A549 (cell line): ENCODE results near the gene TRIM59. TPM values are rescaled to one million over a fixed set of nuclear protein-coding genes. Genes with fewer than 3 reads are reported as not detected.

ENCODE experiments used
- ATAC-seq, 2 experiments: fragments of 200-7000 bp in 1 of 2; fragments of >200 bp in 1 of 2; cut with Nextera tagmentation in 1 of 2; cut with Tn5 transposase in 1 of 2; 3 replicates each; pipeline versions ENCODE4 v1.8.0 to v1.9.1; 2018 to 2020; ENCODE audit warnings: mild to moderate bottlenecking in 1 of 2, moderate library complexity in 1 of 2
- CTCF ChIA-PET: fragments of 300-600 bp; sonication (Branson Sonifier 250); formaldehyde crosslinking; extraction: SDS; loops from one replicate; lab custom pipeline; 2021; ENCODE audit warnings: antibody characterized with exemption, inconsistent platforms; lab: Yijun Ruan, JAX
- POLR2A ChIA-PET: fragments of 350-600 bp; formaldehyde crosslinking; extraction: SDS; loops from one replicate; lab custom pipeline; 2021; ENCODE audit warnings: antibody characterized with exemption, inconsistent platforms; lab: Yijun Ruan, JAX
- DNase-seq, 2 experiments: peaks; one replicate each; pipeline versions ENCODE4 v3.0.0 to v3.0.0-alpha.2; 2011 to 2016; ENCODE audit warnings: low read depth in 1 of 2, low spot score in 1 of 2
- FAIRE-seq: peaks from 2 replicates; lab custom pipeline; 2011; peaks lifted over from hg19 to GRCh38; lab: Jason Lieb, UNC
- H3K27ac ChIP-seq, 2 experiments: fragments of >200 bp; sonication (Bioruptor Twin); formaldehyde crosslinking; 3 replicates each; pipeline ENCODE4 v1.5.1; 2016 to 2017
- H3K4me1 ChIP-seq: fragments of >200 bp; sonication (Bioruptor Twin); formaldehyde crosslinking; 3 replicates; pipeline ENCODE4 v1.6.1; 2016
- H3K4me2 ChIP-seq: fragments of >200 bp; sonication (Bioruptor Twin); formaldehyde crosslinking; 3 replicates; pipeline ENCODE4 v1.6.1; 2016
- H3K4me3 ChIP-seq: fragments of >200 bp; sonication (Bioruptor Twin); formaldehyde crosslinking; 3 replicates; pipeline ENCODE4 v1.5.1; 2016
- H3K9me3 ChIP-seq: fragments of >200 bp; sonication (Bioruptor Twin); formaldehyde crosslinking; 3 replicates; pipeline ENCODE4 v1.6.1; 2016
- BHLHE40 ChIP-seq: IDR thresholded peaks from 2 replicates; pipeline ENCODE4 v1.6.1; 2012; ENCODE audit warnings: low read depth, low read length, inconsistent platforms
- CBX8 ChIP-seq: fragments of 200-600 bp; sonication (generic); IDR thresholded peaks from 2 replicates; pipeline ENCODE4 v1.6.1; 2016
- CHD2 ChIP-seq: fragments of 150-350 bp; IDR thresholded peaks from 2 replicates; pipeline ENCODE4 v1.6.1; 2014; ENCODE audit warnings: low read length; ENCODE audit not compliant: partially characterized antibody
- EHMT2 ChIP-seq: fragments of 200-600 bp; sonication (generic); IDR thresholded peaks from 2 replicates; pipeline ENCODE4 v1.6.1; 2016; ENCODE audit warnings: antibody characterized with exemption, low read depth, mild to moderate bottlenecking, moderate library complexity
- EP300 ChIP-seq, 2 experiments: fragments of >200 bp; sonication (Bioruptor Twin); formaldehyde crosslinking; IDR thresholded peaks; 2 replicates in 1 of 2; 3 replicates in 1 of 2; pipeline ENCODE4 v1.6.1; 2016 to 2017
- FOSB ChIP-seq: fragments of 250-450 bp; sonication (Bioruptor Pico); IDR thresholded peaks from 2 replicates; pipeline ENCODE4 v1.5.0; 2020; ENCODE audit warnings: mild to moderate bottlenecking, moderate library complexity
- FOSL2 ChIP-seq, 2 experiments: fragments of 450-650 bp in 1 of 2; fragments of >200 bp in 1 of 2; sonication (Bioruptor Twin) in 1 of 2; formaldehyde crosslinking; IDR thresholded peaks; 2 replicates each; pipeline versions ENCODE4 v1.5.0 to v1.6.1; 2016 to 2020; ENCODE audit warnings: mild to moderate bottlenecking in 1 of 2, moderate library complexity in 1 of 2
- HES2 ChIP-seq: fragments of >200 bp; sonication (Bioruptor Twin); formaldehyde crosslinking; IDR thresholded peaks from 2 replicates; pipeline ENCODE4 v1.6.1; 2016
- HEYL ChIP-seq: fragments of 250-450 bp; sonication (Bioruptor Pico); IDR thresholded peaks from 2 replicates; pipeline ENCODE4 v1.8.0; 2021; ENCODE audit warnings: mild to moderate bottlenecking, moderate library complexity
- HOXB5 ChIP-seq: fragments of 250-450 bp; sonication (Bioruptor Pico); IDR thresholded peaks from 2 replicates; pipeline ENCODE4 v1.5.0; 2020; ENCODE audit warnings: mild to moderate bottlenecking, moderate library complexity
- JUN ChIP-seq, 2 experiments: fragments of >200 bp; sonication (Bioruptor Twin); formaldehyde crosslinking; IDR thresholded peaks; 2 replicates in 1 of 2; 3 replicates in 1 of 2; pipeline ENCODE4 v1.6.1; 2016 to 2017
- KDM1A ChIP-seq: fragments of 200-600 bp; sonication (generic); IDR thresholded peaks from 2 replicates; pipeline ENCODE4 v1.6.1; 2016; ENCODE audit warnings: low read depth, mild to moderate bottlenecking
- KDM5A ChIP-seq: fragments of 200-600 bp; sonication (generic); IDR thresholded peaks from 2 replicates; pipeline ENCODE4 v1.6.1; 2016; ENCODE audit warnings: antibody characterized with exemption, mild to moderate bottlenecking
- MYC ChIP-seq: IDR thresholded peaks from 2 replicates; pipeline ENCODE4 v1.6.1; 2012; ENCODE audit warnings: mild to moderate bottlenecking, inconsistent platforms, low read length, improper control_type of control experiment, borderline replicate concordance
- PHF8 ChIP-seq: fragments of 200-600 bp; sonication (generic); IDR thresholded peaks from 2 replicates; pipeline ENCODE4 v1.6.1; 2016; ENCODE audit warnings: low read depth, mild to moderate bottlenecking, antibody characterized with exemption, moderate library complexity, borderline replicate concordance
- POLR2A ChIP-seq: IDR thresholded peaks from 2 replicates; pipeline ENCODE4 v1.6.1; 2012; ENCODE audit warnings: mild to moderate bottlenecking, low read length
- RCOR1 ChIP-seq: fragments of 150-350 bp; IDR thresholded peaks from 2 replicates; pipeline ENCODE4 v1.6.1; 2014; ENCODE audit warnings: antibody characterized with exemption, low read length, low read depth
- RFX5 ChIP-seq: fragments of 450-650 bp; IDR thresholded peaks from 2 replicates; pipeline ENCODE4 v1.7.1; 2014; ENCODE audit warnings: antibody characterized with exemption, mild to moderate bottlenecking, moderate library complexity
- RNF2 ChIP-seq: fragments of 200-600 bp; sonication (generic); IDR thresholded peaks from 2 replicates; pipeline ENCODE4 v1.6.1; 2016; ENCODE audit warnings: low read depth, mild to moderate bottlenecking, antibody characterized with exemption, moderate library complexity, borderline replicate concordance
- ZNF302 ChIP-seq: fragments of 250-450 bp; sonication (Bioruptor Pico); IDR thresholded peaks from 2 replicates; pipeline ENCODE4 v1.9.0; 2021; ENCODE audit warnings: inconsistent platforms, mild to moderate bottlenecking, moderate library complexity
- WGBS: methylation state at CpG from one replicate; pipeline ENCODE4 v1.1.6; 2017; ENCODE audit errors: missing lambda C conversion rate; 5-methylcytosine and 5-hydroxymethylcytosine counted together
- polyA plus RNA-seq, 4 experiments: library from polyadenylated mRNA; depleted of rRNA in 3 of 4; stranded (reverse); fragments of >200 nt; fragmentation: RNase III in 1 of 4; extraction: RNeasy Plus Mini Kit Qiagen cat#74134 plus additional on column Dnase treatment in 1 of 4; gene quantifications; 2 replicates in 3 of 4; 3 replicates in 1 of 4; pipeline ENCODE4 v1.2.3, GENCODE V29; 2011 to 2017
- TF ChIP-seq, protein P1 (sequence below): fragments of 200-600 bp; sonication (generic); IDR thresholded peaks from 2 replicates; pipeline ENCODE4 v1.6.1; 2016; ENCODE audit warnings: antibody characterized with exemption, mild to moderate bottlenecking, moderate library complexity
- TF ChIP-seq, protein P2 (sequence below): IDR thresholded peaks from 2 replicates; pipeline ENCODE4 v1.6.1; 2012
- TF ChIP-seq, protein P3 (sequence below): IDR thresholded peaks from 2 replicates; pipeline ENCODE4 v1.6.1; 2012
- TF ChIP-seq, protein P4 (sequence below): fragments of 250-450 bp; sonication (Bioruptor Pico); IDR thresholded peaks from 2 replicates; pipeline ENCODE4 v1.5.0; 2020; ENCODE audit warnings: low read depth, mild to moderate bottlenecking, moderate library complexity

The TRIM59 gene
- polyA plus RNA-seq, 2 of the 4 experiments (the other 2 are of a cell fraction): 10.9 to 12.1 TPM

DNA sequence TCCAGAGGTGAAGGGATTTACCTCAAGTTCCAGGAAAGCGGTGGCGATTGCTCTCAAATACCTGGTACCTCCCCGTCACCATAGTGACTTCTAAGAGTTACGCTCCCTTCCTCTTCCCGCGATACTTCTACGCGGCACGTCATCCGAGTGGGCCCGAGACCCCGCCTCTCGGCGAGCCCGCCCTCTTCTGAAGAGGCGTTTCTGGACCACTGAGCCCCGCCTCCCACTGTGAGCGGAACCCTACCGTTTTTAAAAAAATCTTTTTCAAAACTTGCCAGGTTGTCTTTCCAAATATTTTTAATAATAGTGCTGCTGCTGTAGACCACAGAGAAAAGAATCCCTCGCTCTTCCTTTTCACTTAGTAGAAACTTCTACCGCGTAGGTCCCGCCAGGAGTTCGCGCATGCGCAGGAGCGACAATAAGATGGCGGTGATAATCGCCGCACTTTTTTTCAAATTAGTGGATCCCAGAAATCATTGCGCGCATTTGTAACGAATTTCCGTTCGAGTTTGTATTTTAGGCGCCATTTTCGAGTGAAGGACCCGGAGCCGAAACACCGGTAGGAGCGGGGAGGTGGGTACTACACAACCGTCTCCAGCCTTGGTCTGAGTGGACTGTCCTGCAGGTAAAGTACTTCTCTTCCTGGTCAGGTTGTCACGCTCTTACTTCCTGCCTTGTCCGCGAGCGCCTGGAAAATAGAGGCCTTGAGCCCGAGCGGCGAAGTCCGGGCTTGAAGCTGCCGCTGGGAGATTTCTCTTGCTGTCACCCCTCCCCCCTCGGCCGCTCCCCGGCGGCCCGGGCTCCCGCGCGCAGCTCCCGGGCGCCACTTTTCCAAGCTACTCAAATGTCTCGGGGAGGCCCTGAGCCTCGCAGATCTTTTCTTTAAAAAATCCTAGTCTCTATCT, 50.2 kb downstream of the TRIM59 start, which contains the start of the genes IFT80 and SMC4 (continued):
- TF ChIP-seq, protein P1, sequence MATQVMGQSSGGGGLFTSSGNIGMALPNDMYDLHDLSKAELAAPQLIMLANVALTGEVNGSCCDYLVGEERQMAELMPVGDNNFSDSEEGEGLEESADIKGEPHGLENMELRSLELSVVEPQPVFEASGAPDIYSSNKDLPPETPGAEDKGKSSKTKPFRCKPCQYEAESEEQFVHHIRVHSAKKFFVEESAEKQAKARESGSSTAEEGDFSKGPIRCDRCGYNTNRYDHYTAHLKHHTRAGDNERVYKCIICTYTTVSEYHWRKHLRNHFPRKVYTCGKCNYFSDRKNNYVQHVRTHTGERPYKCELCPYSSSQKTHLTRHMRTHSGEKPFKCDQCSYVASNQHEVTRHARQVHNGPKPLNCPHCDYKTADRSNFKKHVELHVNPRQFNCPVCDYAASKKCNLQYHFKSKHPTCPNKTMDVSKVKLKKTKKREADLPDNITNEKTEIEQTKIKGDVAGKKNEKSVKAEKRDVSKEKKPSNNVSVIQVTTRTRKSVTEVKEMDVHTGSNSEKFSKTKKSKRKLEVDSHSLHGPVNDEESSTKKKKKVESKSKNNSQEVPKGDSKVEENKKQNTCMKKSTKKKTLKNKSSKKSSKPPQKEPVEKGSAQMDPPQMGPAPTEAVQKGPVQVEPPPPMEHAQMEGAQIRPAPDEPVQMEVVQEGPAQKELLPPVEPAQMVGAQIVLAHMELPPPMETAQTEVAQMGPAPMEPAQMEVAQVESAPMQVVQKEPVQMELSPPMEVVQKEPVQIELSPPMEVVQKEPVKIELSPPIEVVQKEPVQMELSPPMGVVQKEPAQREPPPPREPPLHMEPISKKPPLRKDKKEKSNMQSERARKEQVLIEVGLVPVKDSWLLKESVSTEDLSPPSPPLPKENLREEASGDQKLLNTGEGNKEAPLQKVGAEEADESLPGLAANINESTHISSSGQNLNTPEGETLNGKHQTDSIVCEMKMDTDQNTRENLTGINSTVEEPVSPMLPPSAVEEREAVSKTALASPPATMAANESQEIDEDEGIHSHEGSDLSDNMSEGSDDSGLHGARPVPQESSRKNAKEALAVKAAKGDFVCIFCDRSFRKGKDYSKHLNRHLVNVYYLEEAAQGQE: peak; percentile 91
- TF ChIP-seq EP300 (IDR thresholded peaks at IDR 0.05): no peak
- TF ChIP-seq MYC: no peak; the same call in 1 of the 2 replicates
- no peak for TF ChIP-seq CBX8
- TF ChIP-seq FOSL2 (IDR thresholded peaks at IDR 0.05): no peak
- no peak for TF ChIP-seq FOSL2 (CRISPR knock-in tag; IDR thresholded peaks at IDR 0.05)
- TF ChIP-seq, protein P2, sequence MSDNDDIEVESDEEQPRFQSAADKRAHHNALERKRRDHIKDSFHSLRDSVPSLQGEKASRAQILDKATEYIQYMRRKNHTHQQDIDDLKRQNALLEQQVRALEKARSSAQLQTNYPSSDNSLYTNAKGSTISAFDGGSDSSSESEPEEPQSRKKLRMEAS: peak; percentile 57; the same call in 1 of the 2 replicates
- peak; percentile 56 for TF ChIP-seq PHF8
- no peak for TF ChIP-seq ZNF302 (CRISPR knock-in tag)

GRCh38 chr3:160398820-160399124, 50.8 kb downstream of the TRIM59 start:
- peak overlapping the region; percentile 92 to 95 for H3K27ac ChIP-seq
- H3K4me3 ChIP-seq: peak overlapping the region; percentile 90
- H3K4me2 ChIP-seq: peak overlapping the region; percentile 85
- FAIRE-seq: no peak
- DNase-seq: no peak
- ChIA-PET CTCF (no interaction called here), POLR2A (no interaction called here)
- ATAC-seq: peak; percentile 36 to 43; a peak in 5 of 6 replicates
- WGBS: 4% methylated on average over 9 of the region's 9 CpGs
- peaks cover 9% of the 10 kb centered on the region for H3K4me1 ChIP-seq
- no peaks in the 10 kb centered on the region for H3K9me3 ChIP-seq
- no peak for TF ChIP-seq FOSB
- 0 out of 2 replicates have a peak, but pooled peaks have one; percentile 37 for TF ChIP-seq KDM1A
- no peak for TF ChIP-seq RFX5

DNA sequence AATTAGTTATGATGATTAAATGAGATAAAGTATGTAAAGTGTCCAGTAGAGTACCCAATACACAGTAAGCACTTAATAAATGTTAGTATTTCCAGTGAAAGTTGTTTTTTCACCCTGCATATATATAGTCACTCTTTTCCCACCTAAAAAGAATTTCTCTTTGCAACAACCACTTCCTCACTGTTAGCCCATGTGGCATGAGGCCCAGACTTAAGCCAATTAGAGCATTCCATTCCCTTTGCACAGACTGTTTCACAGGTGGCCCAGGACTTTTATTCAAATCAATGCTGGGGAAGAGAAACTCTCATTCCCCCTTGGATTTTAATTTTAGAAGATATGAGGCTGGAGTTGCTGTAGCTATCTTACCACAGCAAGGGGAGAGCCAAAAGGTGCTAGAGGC, 54.3 kb downstream of the TRIM59 start:
- FAIRE-seq (no peak), ATAC-seq (no peak)
- ChIA-PET POLR2A (no interaction called here), CTCF (interaction anchor here (0.7 kb wide), 2 partner anchors 85 to 125 kb away, joined by 5 read pairs; no protein-coding TSS in a partner anchor)
- no peak overlapping the region for H3K4me2 ChIP-seq
- TF ChIP-seq KDM5A (no peak), CHD2 (no peak), BHLHE40 (no peak), POLR2A (no peak), RCOR1 (no peak), EHMT2 (no peak), HEYL (CRISPR knock-in tag) (no peak), JUN (IDR thresholded peaks at IDR 0.05) (no peak), HES2 (no peak), MYC (no peak), HOXB5 (CRISPR knock-in tag) (no peak), RNF2 (no peak)
- TF ChIP-seq, protein P1: no peak
- TF ChIP-seq, protein P3, sequence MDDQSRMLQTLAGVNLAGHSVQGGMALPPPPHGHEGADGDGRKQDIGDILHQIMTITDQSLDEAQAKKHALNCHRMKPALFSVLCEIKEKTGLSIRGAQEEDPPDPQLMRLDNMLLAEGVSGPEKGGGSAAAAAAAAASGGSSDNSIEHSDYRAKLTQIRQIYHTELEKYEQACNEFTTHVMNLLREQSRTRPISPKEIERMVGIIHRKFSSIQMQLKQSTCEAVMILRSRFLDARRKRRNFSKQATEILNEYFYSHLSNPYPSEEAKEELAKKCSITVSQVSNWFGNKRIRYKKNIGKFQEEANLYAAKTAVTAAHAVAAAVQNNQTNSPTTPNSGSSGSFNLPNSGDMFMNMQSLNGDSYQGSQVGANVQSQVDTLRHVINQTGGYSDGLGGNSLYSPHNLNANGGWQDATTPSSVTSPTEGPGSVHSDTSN: no peak
- TF ChIP-seq, protein P2: no peak
- TF ChIP-seq, protein P4, sequence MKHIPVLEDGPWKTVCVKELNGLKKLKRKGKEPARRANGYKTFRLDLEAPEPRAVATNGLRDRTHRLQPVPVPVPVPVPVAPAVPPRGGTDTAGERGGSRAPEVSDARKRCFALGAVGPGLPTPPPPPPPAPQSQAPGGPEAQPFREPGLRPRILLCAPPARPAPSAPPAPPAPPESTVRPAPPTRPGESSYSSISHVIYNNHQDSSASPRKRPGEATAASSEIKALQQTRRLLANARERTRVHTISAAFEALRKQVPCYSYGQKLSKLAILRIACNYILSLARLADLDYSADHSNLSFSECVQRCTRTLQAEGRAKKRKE (CRISPR knock-in tag): no peak
- TF ChIP-seq, all 56 proteins: peak for 0
- Histone ChIP-seq H3K4me3 (no peak overlapping the region), H3K4me1 (peaks cover 9% of the 10 kb centered on the region), H3K9me3 (no peaks in the 10 kb centered on the region), H3K27ac (no peak overlapping the region)
- DNase-seq: no peak
